OCI-LY3 (cell line): ENCODE measurements around the gene EPHB1.

Source experiments
- CTCF ChIP-seq: fragments of 200-600, 300-600 bp; sonication (generic); IDR thresholded peaks from 2 replicates; pipeline ENCODE4 v1.5.1; 2014; ENCODE audit warnings: antibody characterized with exemption, low read length, low read depth
- EZH2phosphoT487 ChIP-seq: fragments of 200-600 bp; shearing (Covaris generic); IDR thresholded peaks from 2 replicates; pipeline ENCODE4 v1.6.1; 2018; ENCODE audit warnings: antibody characterized with exemption, mixed run types, low read depth

GRCh38 chr3:135084976-135085375 is 289.9 kb downstream of the EPHB1 start:
- TF ChIP-seq CTCF: no peak
- TF ChIP-seq EZH2phosphoT487: no peak
